SH-SY5Y (cell line): ENCODE data around the gene POR.

Experiments used
- GATA2 ChIP-seq: IDR thresholded peaks from 2 replicates; pipeline ENCODE4 v1.6.1; 2011; ENCODE audit warnings: mild to moderate bottlenecking, low read depth, low read length
- GATA3 ChIP-seq: IDR thresholded peaks from 2 replicates; pipeline ENCODE4 v1.6.1; 2011; ENCODE audit warnings: low read depth, mild to moderate bottlenecking, low read length, moderate library complexity

The POR gene

GRCh38 chr7:75993689-75994387 lies 78.9 kb downstream of the POR start:
- TF ChIP-seq GATA3 (no peak), GATA2 (no peak)

GRCh38 chr7:75994388-75995051 lies 79.6 kb downstream of the POR start, which contains the start of gene TMEM120A:
Gene TMEM120A, minus strand, starts transcription at chr7:75994595. Its CDS starts 25 bp downstream, at chr7:75994570.
- no peak for TF ChIP-seq GATA3
- no peak for TF ChIP-seq GATA2

DNA sequence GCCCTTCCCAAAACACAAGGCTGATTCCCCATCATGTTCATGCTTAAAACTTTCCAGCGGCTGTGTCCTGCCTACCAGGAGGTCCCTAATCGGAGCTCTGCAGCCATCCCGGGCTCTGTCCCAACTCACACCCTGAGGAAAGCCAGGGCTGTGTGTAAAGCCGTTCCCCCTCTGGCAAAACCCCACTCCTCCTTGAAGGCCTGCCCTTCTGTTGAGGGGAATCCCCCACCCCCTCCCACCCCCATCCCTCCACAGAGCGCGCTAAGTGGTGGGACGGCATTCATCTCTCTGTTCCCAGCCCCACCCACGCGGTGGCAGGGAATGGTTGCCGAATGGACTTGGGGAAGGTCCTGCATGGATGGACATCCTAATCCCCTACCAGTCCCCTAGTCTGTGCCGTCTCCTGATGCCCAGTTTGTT lies 80.1 kb downstream of the POR start:
- TF ChIP-seq GATA2, result no peak
- TF ChIP-seq GATA3, result no peak

DNA sequence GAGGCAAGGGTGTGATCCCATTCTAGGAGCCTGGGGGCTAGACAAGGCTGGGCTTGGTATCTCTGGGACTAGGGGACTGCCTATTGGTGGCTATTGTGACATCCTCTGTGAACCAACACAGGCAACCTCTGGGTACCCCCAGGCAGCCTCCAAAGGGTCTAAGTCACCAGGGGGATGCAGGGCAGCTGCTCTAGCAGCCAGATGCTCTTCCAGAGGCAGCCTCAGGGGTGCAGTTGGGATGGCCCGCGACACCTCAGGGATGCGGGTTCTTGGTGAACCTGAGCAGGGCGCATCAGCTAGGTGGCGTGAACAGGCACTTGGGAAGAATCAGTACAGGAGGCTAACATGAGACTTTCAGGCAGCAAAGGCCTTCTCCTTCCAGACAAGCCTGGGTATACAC lies 81.0 kb downstream of the POR start:
- TF ChIP-seq GATA3, result no peak
- no peak for TF ChIP-seq GATA2

GRCh38 chr7:75996476-75996875 lies 81.5 kb downstream of the POR start:
- TF ChIP-seq GATA3 (no peak), GATA2 (no peak)

DNA sequence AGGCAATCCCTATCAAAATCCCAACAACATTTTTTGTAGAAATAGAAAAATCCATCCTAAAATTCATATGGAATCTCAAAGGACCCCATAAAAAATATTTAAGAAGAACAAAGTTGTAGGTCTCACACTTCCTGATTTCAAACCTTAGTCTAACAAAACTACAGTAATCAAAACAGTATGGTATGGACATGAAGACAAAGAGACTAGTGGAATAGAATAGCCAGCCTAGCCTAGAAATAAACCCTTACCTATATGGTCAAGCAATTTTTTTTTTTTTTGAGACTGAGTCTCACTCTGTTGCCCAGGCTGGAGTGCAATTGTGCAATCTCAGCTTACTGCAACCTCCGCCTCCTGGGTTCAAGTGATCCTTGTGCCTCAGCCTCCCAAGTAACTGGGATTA lies 83.1 kb downstream of the POR start:
- no peak for TF ChIP-seq GATA2
- TF ChIP-seq GATA3, result no peak

GRCh38 chr7:76000566-76000965 lies 85.6 kb downstream of the POR start:
- TF ChIP-seq GATA2 (no peak), GATA3 (no peak)

DNA sequence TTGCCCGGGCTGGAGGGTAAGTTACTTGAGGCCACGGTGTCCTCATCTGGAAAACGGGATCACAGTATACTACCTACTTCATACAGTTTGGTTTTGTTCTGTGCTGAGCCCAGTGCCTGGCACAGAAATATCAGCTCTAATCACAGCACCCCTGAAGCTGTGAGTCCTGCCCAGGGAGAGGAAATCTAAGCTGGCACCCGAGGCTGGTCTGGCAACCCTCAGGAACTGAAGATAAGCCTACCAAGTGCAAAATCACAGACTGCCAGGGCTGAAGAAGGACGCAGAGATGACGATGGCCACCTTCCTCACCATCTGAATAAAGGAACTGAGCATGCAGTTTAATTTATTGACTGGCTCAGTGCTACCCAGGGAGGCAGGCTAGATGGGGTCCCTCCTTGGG lies 87.2 kb downstream of the POR start:
- TF ChIP-seq GATA3 (no peak), GATA2 (no peak)

DNA sequence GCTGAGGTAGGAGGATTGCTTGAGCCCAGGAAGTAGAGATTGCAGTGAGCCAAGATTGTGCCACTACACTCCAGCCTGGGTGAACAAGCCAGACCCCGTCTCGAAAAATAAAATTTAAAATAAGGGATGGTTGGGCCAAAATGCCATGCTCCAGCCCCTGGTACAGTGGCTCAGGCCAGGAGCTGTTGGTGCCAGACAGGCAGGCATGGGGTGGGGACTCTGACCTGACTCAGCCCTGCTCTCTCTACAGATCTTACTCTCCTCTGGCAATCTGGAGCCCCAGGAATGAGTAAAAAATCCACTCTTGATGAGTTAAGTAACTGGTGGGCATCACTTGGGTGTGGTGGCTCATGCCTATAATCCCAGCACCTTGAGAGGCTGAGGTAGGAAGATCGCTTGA lies 87.9 kb downstream of the POR start:
- no peak for TF ChIP-seq GATA2
- TF ChIP-seq GATA3, result no peak

DNA sequence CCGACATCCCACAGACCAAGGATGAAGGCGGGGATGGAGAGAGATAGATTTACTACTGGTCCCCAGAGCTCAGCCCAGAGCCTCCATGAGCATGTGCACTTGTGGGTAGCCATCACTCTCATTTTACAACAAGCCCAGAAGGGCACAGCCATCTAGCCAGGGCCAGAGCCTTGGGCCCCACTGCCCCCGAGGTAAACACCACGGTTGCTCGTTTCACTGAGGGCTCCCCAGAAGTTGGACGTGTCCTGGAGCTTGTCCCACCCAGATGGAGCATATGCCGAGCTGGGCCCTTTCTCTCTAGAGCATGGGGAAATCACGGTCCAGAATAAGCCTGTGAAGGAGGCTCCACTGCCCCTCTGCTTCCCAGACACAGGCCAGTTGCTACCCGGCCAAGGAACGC lies 88.4 kb downstream of the POR start:
- no peak for TF ChIP-seq GATA2

- TF ChIP-seq GATA3 (no peak), GATA2 (no peak)
Measured at GRCh38 chr7:76008156-76008687, 93.3 kb downstream of the POR start.

DNA sequence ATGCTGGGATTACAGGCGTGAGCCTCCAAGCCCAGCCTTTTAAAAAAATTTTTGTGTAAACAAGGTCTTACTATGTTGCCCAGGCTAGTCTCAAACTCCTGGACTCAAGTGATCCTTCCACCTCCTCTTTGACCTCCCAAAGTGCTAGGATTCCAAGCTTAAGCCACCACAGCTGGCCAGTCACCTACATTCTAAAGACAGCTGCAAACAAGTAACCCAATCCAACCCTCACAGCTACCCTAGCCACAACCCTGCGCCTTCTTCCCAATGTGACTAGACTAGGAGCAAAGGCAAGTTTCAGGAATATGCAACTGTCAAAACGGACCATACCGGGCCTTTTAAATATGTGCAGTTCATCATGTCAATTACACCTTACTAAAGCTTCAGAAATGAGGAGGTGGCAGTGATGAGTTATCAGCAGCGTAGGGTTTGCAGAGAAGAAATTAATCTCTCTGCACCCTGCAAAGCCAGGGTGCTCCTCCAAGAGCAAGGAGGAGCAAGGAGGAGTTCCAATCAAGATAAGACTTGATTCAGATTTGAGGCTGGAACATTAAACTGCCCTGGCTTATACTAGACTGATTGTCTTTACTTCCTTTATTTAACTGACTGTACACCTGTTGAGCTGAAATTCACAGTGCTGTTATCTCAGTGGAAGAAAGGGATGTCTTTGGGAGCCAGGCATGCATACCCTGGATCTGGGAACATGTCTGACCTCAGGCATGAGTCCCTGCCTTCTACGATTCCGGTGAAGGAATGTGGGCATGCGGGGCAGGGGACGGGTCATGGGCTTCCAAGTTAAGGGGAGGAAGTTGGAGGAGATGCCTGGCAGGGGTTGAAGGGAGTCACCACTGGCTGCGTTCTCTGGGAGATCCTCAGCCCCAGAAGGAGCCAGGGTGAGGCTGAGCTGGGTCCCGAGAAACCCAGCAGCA lies 95.0 kb downstream of the POR start:
- TF ChIP-seq GATA3 (no peak), GATA2 (no peak)

DNA sequence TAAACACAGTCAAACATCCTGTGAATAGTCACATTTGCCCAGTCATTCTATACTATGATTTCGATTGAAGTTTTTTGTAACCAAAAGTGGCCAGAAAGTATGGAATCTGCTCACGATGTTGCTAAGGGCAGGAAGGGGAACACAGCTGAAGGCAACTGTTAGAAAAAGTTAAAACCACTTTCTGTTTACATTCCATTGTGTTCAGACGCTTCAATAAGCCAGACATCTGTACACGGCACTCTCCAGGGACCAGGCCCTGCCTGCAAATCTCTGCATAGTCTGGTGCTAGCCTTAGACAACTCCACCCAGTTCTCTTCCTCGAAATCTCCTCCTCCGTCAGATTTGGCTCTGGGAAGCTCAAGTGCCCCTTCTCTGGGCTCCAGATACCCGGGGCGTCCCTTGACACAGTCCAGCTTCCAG lies 96.5 kb downstream of the POR start:
- no peak for TF ChIP-seq GATA3
- no peak for TF ChIP-seq GATA2
